Subcutaneous abdominal adipose tissue (tissue), 5 donors: ENCODE data around the gene ISM1.

ENCODE experiments used
- H3K27ac ChIP-seq: one replicate; pipeline ENCODE4 v1.7.0; 2013; ENCODE audit warnings: low read depth, mild to moderate bottlenecking, inconsistent platforms, low read length, moderate library complexity
- H3K27me3 ChIP-seq, 5 donors: one replicate each; pipeline ENCODE4 v1.7.0; 2013; ENCODE audit warnings: low read length in 5 of 5, inconsistent platforms in 1 of 5; ENCODE audit not compliant: control insufficient read depth in 5 of 5, insufficient read depth in 4 of 5
- H3K36me3 ChIP-seq, 5 donors: one replicate each; pipeline ENCODE4 v1.7.0; 2013; ENCODE audit warnings: low read length in 5 of 5; ENCODE audit not compliant: control insufficient read depth in 5 of 5, insufficient read depth in 5 of 5
- H3K4me1 ChIP-seq, 5 donors: one replicate each; pipeline ENCODE4 v1.7.0; 2013; ENCODE audit warnings: low read length in 5 of 5, mild to moderate bottlenecking in 3 of 5, moderate library complexity in 1 of 5; ENCODE audit not compliant: control insufficient read depth in 5 of 5, insufficient read depth in 5 of 5
- H3K4me3 ChIP-seq, 5 donors: one replicate each; pipeline ENCODE4 v1.7.0; 2013; ENCODE audit warnings: low read length in 5 of 5, low read depth in 1 of 5
- H3K9ac ChIP-seq, 5 donors: one replicate each; pipeline ENCODE4 v1.7.0; 2013; ENCODE audit warnings: low read length in 5 of 5, mild to moderate bottlenecking in 4 of 5, moderate library complexity in 3 of 5
- H3K9me3 ChIP-seq, 5 donors: one replicate each; pipeline ENCODE4 v1.7.0; 2013; ENCODE audit warnings: low read length in 5 of 5; ENCODE audit not compliant: control insufficient read depth in 5 of 5
- donor health status: healthy.
- donor health status: healthy.
- donor health status: healthy.
- donor health status: healthy.
- donor health status: healthy.

The ISM1 gene

GRCh38 chr20:13220904-13221297, at the start of gene ISM1:
Gene ISM1, plus strand, starts transcription at chr20:13221274. Its CDS starts 503 bp downstream, at chr20:13221777.
- Histone ChIP-seq H3K9me3 (no peaks in the 10 kb centered on the region), H3K27me3 (peaks cover 13 to 33% (median 19%) of the 10 kb centered on the region in 5 donors), H3K36me3 (no peaks in the 10 kb centered on the region), H3K27ac (peak within 1 kb of the TSS; percentile 30), H3K9ac (peak within 1 kb of the TSS in 3 of 5 donors; percentile 11 to 51 (median 28)), H3K4me3 (peak within 1 kb of the TSS; percentile 61 to 73 (median 66)), H3K4me1 (peaks cover 0 to 36% (median 24%) of the 10 kb centered on the region in 5 donors)

- H3K36me3 ChIP-seq, result no peaks in the 10 kb centered on the region
- H3K9ac ChIP-seq, result no peak overlapping the region
- H3K9me3 ChIP-seq, result peaks cover 0 to 7% (median 0%) of the 10 kb centered on the region in 5 donors
- H3K4me1 ChIP-seq, result no peaks in the 10 kb centered on the region
- H3K4me3 ChIP-seq, result no peak overlapping the region
- H3K27me3 ChIP-seq, result no peaks in the 10 kb centered on the region
- H3K27ac ChIP-seq, result no peak overlapping the region
These were observed 47.9 kb upstream of the ISM1 start for GRCh38 chr20:13173201-13173600.

- Histone ChIP-seq H3K27ac (no peak overlapping the region), H3K36me3 (no peaks in the 10 kb centered on the region)
These were observed 46.7 kb upstream of the ISM1 start for GRCh38 chr20:13174402-13174801.

GRCh38 chr20:13180986-13181889, 39.8 kb upstream of the ISM1 start:
- Histone ChIP-seq H3K9ac (no peak overlapping the region), H3K27me3 (peaks cover 0 to 4% (median 0%) of the 10 kb centered on the region in 5 donors), H3K27ac (no peak overlapping the region), H3K36me3 (no peaks in the 10 kb centered on the region), H3K4me1 (no peaks in the 10 kb centered on the region), H3K4me3 (no peak overlapping the region), H3K9me3 (no peaks in the 10 kb centered on the region)

More at GRCh38 chr20:13174402-13174801, 46.7 kb upstream of the ISM1 start:
- no peaks in the 10 kb centered on the region for H3K27me3 ChIP-seq
- no peaks in the 10 kb centered on the region for H3K4me1 ChIP-seq
- H3K4me3 ChIP-seq, result no peak overlapping the region
- no peak overlapping the region for H3K9ac ChIP-seq
- peaks cover 0 to 7% (median 0%) of the 10 kb centered on the region in 5 donors for H3K9me3 ChIP-seq

GRCh38 chr20:13183005-13183404, 38.1 kb upstream of the ISM1 start:
- Histone ChIP-seq H3K36me3 (no peaks in the 10 kb centered on the region), H3K4me1 (no peaks in the 10 kb centered on the region), H3K4me3 (no peak overlapping the region), H3K27me3 (peaks cover 0 to 4% (median 0%) of the 10 kb centered on the region in 5 donors), H3K27ac (no peak overlapping the region), H3K9me3 (no peaks in the 10 kb centered on the region), H3K9ac (no peak overlapping the region)

GRCh38 chr20:13186043-13186774, 34.9 kb upstream of the ISM1 start:
- no peak overlapping the region for H3K27ac ChIP-seq
- no peak overlapping the region for H3K4me3 ChIP-seq
- no peaks in the 10 kb centered on the region for H3K4me1 ChIP-seq
- no peak overlapping the region for H3K9ac ChIP-seq
- H3K27me3 ChIP-seq, result peaks cover 0 to under 1% (median 0%) of the 10 kb centered on the region in 5 donors
- peaks cover 0 to 2% (median 0%) of the 10 kb centered on the region in 5 donors for H3K9me3 ChIP-seq
- H3K36me3 ChIP-seq, result no peaks in the 10 kb centered on the region

- no peak overlapping the region for H3K27ac ChIP-seq
- no peaks in the 10 kb centered on the region for H3K27me3 ChIP-seq
- no peak overlapping the region for H3K4me3 ChIP-seq
These were observed 33.2 kb upstream of the ISM1 start for GRCh38 chr20:13187899-13188298.

GRCh38 chr20:13199279-13199678, 21.8 kb upstream of the ISM1 start:
- Histone ChIP-seq H3K27ac (no peak overlapping the region), H3K27me3 (no peaks in the 10 kb centered on the region), H3K9me3 (no peaks in the 10 kb centered on the region), H3K9ac (no peak overlapping the region), H3K4me3 (no peak overlapping the region), H3K36me3 (no peaks in the 10 kb centered on the region), H3K4me1 (no peaks in the 10 kb centered on the region)

More at GRCh38 chr20:13187899-13188298, 33.2 kb upstream of the ISM1 start:
- Histone ChIP-seq H3K9me3 (peaks cover 0 to 2% (median 0%) of the 10 kb centered on the region in 5 donors), H3K4me1 (no peaks in the 10 kb centered on the region), H3K36me3 (no peaks in the 10 kb centered on the region), H3K9ac (no peak overlapping the region)

- Histone ChIP-seq H3K27ac (no peak overlapping the region), H3K36me3 (no peaks in the 10 kb centered on the region), H3K9ac (no peak overlapping the region), H3K27me3 (peaks cover 0 to 2% (median 0%) of the 10 kb centered on the region in 5 donors), H3K4me1 (no peaks in the 10 kb centered on the region), H3K9me3 (no peaks in the 10 kb centered on the region), H3K4me3 (no peak overlapping the region)
These were observed 20.1 kb upstream of the ISM1 start for GRCh38 chr20:13200767-13201500.
